ENCODE results near the gene SBNO1. TPM values are rescaled to one million over a fixed set of nuclear protein-coding genes. Genes with fewer than 3 reads are reported as not detected.
A peak's percentile ranks its signal among the peaks of the same experiment; 100 is the strongest.

SBNO1 gene
- total RNA-seq, 2 experiments from 2014 or later = 38.9 to 39.9 TPM

DNA sequence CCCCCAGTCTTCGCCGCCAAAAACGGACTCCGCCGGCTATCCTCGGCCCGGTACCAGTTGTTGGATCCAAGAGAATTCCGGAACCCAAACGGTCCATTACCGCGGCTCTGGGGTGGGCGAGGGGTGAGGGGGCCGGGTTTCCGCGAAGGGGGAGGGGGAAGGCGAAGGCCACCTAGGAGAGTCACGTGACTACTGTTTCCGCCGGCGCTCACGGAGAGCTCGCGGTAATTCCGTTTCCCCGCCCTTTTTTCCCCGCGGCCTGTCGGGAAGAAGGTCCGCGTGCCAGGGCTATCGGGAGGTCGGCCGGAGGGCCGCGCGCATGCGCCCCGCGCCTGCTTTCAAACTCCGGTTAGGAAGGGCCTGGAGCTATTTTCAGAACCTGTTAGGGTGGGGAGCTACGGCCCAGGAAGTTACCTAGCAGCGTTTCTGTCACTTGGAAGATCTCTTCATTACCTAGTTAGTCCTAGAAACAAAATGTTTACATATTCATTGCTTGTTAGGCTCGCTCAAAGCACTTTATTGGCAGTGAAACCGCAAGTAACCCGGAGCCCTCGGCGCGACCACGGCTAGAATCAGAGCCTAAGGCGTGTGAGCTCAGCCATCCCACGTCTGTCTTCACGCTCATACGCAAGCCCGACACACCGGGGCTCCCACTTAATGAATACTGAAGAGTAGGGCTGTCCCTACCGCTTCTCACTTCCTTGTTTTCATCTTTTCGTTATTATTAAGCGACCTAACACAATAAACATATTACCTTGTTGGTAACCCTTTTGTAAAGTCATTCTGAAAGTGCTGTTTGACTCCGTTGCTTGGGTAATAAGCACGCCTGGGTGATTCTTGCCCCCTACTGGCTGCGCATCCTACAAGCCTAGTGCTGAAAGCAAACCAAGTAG lies 624 bp upstream of the SBNO1 start:
- CTCF ChIA-PET = interaction anchor here (0.6 to 3.2 kb wide), 36 partner anchors 9 to 289 kb away, joined by 3 to 41 read pairs (median 4); partner anchors contain the start of genes KMT5A, MPHOSPH9, MTRFR and SNRNP35

DNA sequence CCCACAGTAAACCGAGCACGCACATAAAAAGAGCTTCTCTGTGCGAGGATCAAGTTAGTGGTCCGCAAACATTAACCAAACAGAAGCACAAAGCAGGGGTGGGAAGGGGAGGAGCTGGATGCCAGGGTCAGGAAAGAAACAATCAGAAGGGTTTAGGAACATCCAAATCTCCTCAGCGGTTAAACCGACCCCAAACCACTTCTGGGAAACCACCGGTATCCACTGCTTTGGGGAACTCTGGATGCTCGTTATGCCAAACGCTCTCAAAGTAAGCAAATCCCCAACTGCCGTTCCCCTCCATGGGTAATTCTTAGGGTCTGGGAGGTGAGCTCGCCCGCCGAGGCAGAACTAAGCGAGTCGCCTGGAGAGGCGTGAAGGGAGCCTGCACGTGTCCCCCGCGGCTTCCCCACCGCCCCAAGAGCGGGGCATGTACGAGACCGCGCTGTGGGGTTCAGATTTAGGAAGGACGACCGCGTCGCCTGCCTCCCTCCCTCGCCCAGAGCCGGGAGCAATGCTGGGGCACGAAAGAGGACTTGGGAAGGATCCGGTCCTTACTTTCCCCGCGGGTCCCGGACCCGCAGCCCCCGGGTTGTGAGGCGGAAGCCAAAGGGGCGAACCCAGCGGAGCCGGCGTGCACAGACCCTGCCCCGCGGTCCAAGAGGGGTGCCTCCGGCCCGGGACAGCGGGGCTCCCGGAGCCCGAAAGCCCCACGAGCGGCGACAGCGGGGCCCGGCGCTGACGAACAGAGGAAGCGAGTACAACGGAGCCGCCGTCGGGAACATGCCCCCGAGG lies 711 bp downstream of the SBNO1 start:
- H3K27me3 Mint-ChIP-seq (ENCODE audit: low read depth) = no peaks in the 10 kb centered on the region
- peak overlapping the region; percentile 84 for H3K27ac Mint-ChIP-seq
- peaks cover 6% of the 10 kb centered on the region for H3K36me3 Mint-ChIP-seq (ENCODE audit: low read depth)
- no peaks in the 10 kb centered on the region for H3K9me3 Mint-ChIP-seq (ENCODE audit: insufficient read depth)
- peaks cover 12% of the 10 kb centered on the region for H3K4me1 Mint-ChIP-seq (ENCODE audit: low read depth)
- POLR2A ChIA-PET = interaction anchor here (0.9 to 3.6 kb wide), 10 partner anchors 10 to 238 kb away, joined by 3 to 41 read pairs (median 5); partner anchors contain the start of genes DDX55, KMT5A and MPHOSPH9
- peak; percentile 6 for ATAC-seq
- H3K4me3 Mint-ChIP-seq = peak overlapping the region; percentile 88
- peak; percentile 47 for DNase-seq
- CTCF ChIA-PET = interaction anchor here (0.8 to 2.1 kb wide), 7 partner anchors 9 to 289 kb away, joined by 3 to 10 read pairs (median 3); partner anchors contain the start of gene SNRNP35

More for the DNA sequence above, 624 bp upstream of the SBNO1 start:
- peaks cover 6% of the 10 kb centered on the region for H3K36me3 Mint-ChIP-seq (ENCODE audit: low read depth)
- no peaks in the 10 kb centered on the region for H3K27me3 Mint-ChIP-seq (ENCODE audit: low read depth)
- H3K27ac Mint-ChIP-seq = peak overlapping the region; percentile 94
- H3K4me1 Mint-ChIP-seq (ENCODE audit: low read depth) = peaks cover 12% of the 10 kb centered on the region
- ATAC-seq (peak; percentile 77), DNase-seq (peak; percentile 99)
- peak overlapping the region; percentile 88 for H3K4me3 Mint-ChIP-seq
- H3K9me3 Mint-ChIP-seq (ENCODE audit: insufficient read depth) = no peaks in the 10 kb centered on the region
- POLR2A ChIA-PET = interaction anchor here (0.6 to 3.6 kb wide), 20 partner anchors 11 to 398 kb away, joined by 3 to 41 read pairs (median 4); partner anchors contain the start of genes DDX55, KMT5A, MPHOSPH9 and MTRFR

DNA sequence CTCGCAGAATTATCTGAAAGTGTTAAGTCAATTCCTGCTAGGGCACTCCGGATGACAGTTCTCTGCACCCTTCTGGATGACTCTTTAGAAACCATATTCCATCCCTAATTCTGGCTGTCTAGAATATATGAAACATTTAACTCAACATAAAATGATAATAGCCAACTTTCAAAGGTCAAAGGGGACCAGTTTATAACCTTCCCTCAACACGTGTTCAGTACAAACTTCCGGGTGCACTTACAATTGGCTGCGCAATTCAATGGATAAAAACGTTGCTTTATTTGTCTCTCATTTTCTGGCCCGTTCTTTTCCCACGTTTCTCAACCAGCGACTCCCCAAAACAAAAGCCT lies 1.3 kb downstream of the SBNO1 start:
- ATAC-seq = no peak
- ChIA-PET CTCF (interaction anchor here (0.8 to 1.7 kb wide), 7 partner anchors 8 to 288 kb away, joined by 3 read pairs; partner anchors contain the start of gene SNRNP35), POLR2A (interaction anchor here (0.6 to 3.6 kb wide), 9 partner anchors 11 to 131 kb away, joined by 3 to 41 read pairs (median 3); partner anchors contain the start of genes KMT5A and MPHOSPH9)
- peaks cover 6% of the 10 kb centered on the region for H3K36me3 Mint-ChIP-seq (ENCODE audit: low read depth)
- peak overlapping the region; percentile 88 for H3K4me3 Mint-ChIP-seq
- H3K27ac Mint-ChIP-seq = peak overlapping the region; percentile 84
- no peaks in the 10 kb centered on the region for H3K9me3 Mint-ChIP-seq (ENCODE audit: insufficient read depth)
- H3K27me3 Mint-ChIP-seq (ENCODE audit: low read depth) = no peaks in the 10 kb centered on the region
- DNase-seq = no peak
- peaks cover 12% of the 10 kb centered on the region for H3K4me1 Mint-ChIP-seq (ENCODE audit: low read depth)

DNA sequence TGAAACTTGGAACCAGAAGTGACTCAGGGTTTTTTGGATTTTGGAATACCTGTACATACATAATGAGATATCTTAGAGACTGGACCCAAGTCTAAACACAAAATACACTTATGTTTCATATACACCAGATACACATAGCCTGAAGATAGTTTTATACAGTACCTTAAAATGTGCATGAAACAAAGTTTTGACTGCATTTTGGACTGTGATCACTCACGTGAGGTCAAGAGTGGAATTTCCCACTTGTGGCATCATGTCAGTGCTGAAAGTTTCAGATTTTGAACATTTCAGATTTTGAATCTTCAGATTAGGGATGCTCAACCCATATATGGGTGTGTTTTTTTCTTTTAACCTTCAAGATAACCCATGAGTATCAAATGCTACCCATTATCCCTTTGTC lies 6.6 kb downstream of the SBNO1 start:
- Mint-ChIP-seq H3K4me3 (no peak overlapping the region), H3K9me3 (ENCODE audit: insufficient read depth) (no peaks in the 10 kb centered on the region)
- ATAC-seq = no peak

DNA sequence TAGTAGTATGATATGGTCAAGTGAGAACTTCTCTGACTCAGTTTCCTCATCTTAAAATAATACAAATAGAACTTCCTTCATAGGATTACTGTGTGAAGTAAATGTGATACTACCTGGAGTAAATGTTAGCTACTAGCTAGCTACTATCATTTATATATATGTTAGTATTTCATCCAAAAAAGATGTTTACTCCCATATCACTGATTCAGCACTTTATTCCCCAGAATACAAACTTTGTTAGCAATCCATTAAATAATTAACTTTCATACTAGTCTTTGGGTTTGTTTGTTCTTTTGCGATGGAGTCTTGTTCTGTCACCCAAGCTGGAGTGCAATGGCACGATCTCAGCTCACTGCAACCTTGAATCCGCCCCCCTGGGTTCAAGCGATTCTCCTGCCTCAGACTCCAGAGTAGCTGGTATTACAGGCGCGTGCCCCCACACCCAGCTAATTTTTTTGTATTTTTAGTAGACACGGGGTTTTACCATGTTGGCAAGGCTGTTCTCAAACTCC lies 8.4 kb downstream of the SBNO1 start:
- ChIA-PET POLR2A (interaction anchor here (0.7 kb wide), 1 partner anchor 11 kb away, joined by 3 read pairs; no protein-coding TSS in a partner anchor), CTCF (interaction anchor here (1.9 kb wide), 1 partner anchor 9 kb away, joined by 6 read pairs; no protein-coding TSS in a partner anchor)
- ATAC-seq (no peak), DNase-seq (no peak)
- peaks cover 44% of the 10 kb centered on the region for H3K4me1 Mint-ChIP-seq (ENCODE audit: low read depth)
- H3K27me3 Mint-ChIP-seq (ENCODE audit: low read depth) = no peaks in the 10 kb centered on the region
- no peak overlapping the region for H3K27ac Mint-ChIP-seq
- H3K4me3 Mint-ChIP-seq = no peak overlapping the region
- H3K36me3 Mint-ChIP-seq (ENCODE audit: low read depth) = peaks cover 30% of the 10 kb centered on the region
- no peaks in the 10 kb centered on the region for H3K9me3 Mint-ChIP-seq (ENCODE audit: insufficient read depth)

More for the DNA sequence above, 6.6 kb downstream of the SBNO1 start:
- H3K27me3 Mint-ChIP-seq (ENCODE audit: low read depth) = no peaks in the 10 kb centered on the region
- H3K36me3 Mint-ChIP-seq (ENCODE audit: low read depth) = peaks cover 20% of the 10 kb centered on the region
- peaks cover 34% of the 10 kb centered on the region for H3K4me1 Mint-ChIP-seq (ENCODE audit: low read depth)
- DNase-seq = no peak
- ChIA-PET POLR2A (no interaction called here), CTCF (no interaction called here)
- H3K27ac Mint-ChIP-seq = no peak overlapping the region

DNA sequence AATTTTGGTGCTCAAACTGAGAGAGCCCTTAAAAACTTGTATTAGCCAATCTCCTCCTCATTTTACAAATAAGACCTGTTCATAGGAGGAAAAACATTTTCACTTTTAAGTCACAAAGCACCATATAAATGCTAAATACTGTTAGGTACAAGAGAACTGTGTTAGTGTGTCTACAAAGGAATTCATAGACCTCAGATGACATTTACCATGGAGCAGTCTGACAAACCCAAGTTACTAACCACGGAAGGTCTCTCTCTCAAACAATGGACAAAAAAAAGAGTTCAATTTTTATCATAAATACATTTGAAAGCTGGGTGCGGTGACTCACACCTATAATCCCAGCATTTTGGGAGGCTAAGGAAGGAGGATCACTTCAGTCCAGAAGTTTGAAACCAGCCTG lies 10.0 kb downstream of the SBNO1 start:
- Mint-ChIP-seq H3K4me1 (ENCODE audit: low read depth) (peaks cover 46% of the 10 kb centered on the region), H3K36me3 (ENCODE audit: low read depth) (peaks cover 30% of the 10 kb centered on the region), H3K9me3 (ENCODE audit: insufficient read depth) (no peaks in the 10 kb centered on the region), H3K4me3 (no peak overlapping the region), H3K27me3 (ENCODE audit: low read depth) (no peaks in the 10 kb centered on the region), H3K27ac (peak overlapping the region; percentile 11)
- ATAC-seq = no peak
- no peak for DNase-seq
- ChIA-PET CTCF (interaction anchor here (1.0 to 1.5 kb wide), 2 partner anchors 9 to 11 kb away, joined by 3 to 4 read pairs; no protein-coding TSS in a partner anchor), POLR2A (interaction anchor here (2.0 kb wide), 1 partner anchor 10 kb away, joined by 10 read pairs; the partner anchor contains the start of gene SBNO1)

DNA sequence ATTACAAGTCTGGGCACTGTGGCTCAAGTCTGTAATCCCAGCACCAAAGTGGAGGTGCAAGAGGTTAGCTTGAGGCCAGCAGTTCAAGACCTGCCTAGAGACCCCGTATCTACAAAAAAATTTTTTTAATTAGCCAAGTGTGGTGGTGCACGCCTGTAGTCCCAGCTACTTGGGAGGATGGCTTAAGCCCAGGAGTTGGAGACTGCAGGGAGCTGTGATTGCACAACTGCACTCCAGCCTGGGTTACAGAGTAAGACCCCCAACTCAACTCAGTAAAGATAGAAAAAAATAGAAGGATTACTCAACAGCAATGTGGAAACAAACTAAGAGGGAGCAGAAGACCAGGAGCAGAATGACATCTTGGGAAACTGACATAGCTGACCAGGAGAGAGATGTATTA lies 13.3 kb downstream of the SBNO1 start:
- Mint-ChIP-seq H3K4me1 (ENCODE audit: low read depth) (peaks cover 38% of the 10 kb centered on the region), H3K36me3 (ENCODE audit: low read depth) (peaks cover 38% of the 10 kb centered on the region), H3K4me3 (no peak overlapping the region), H3K9me3 (ENCODE audit: insufficient read depth) (no peaks in the 10 kb centered on the region), H3K27me3 (ENCODE audit: low read depth) (no peaks in the 10 kb centered on the region), H3K27ac (no peak overlapping the region)
- no peak for DNase-seq
- no peak for ATAC-seq
- ChIA-PET CTCF (interaction anchor here (1.1 to 1.7 kb wide), 3 partner anchors 11 to 267 kb away, joined by 3 to 9 read pairs (median 3); partner anchors contain the start of gene SBNO1), POLR2A (interaction anchor here (1.0 to 2.1 kb wide), 2 partner anchors 13 to 14 kb away, joined by 5 read pairs; no protein-coding TSS in a partner anchor)

DNA sequence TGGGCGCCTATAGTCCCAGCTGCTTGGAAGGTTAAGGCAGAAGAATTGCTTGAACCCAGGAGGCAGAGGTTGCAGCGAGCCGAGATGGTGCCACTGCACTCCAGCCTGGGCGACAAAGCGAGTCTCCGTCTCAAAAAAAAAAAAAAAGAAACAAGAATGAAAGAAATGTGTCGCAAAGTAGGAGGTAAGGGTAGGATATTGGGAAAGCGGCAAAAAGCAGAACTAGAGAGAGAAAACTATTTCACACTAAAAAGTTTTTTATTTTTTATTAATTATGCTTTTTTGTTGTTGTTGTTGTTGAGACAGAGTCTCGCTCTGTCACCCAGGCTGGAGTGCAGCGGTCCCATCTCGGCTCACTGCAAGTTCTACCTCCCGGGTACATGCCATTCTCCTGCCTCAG lies 17.7 kb downstream of the SBNO1 start:
- ChIA-PET CTCF (no interaction called here), POLR2A (no interaction called here)
- no peak overlapping the region for H3K4me3 Mint-ChIP-seq
- no peak for ATAC-seq
- no peak overlapping the region for H3K27ac Mint-ChIP-seq
- peaks cover 44% of the 10 kb centered on the region for H3K36me3 Mint-ChIP-seq (ENCODE audit: low read depth)
- peaks cover 7% of the 10 kb centered on the region for H3K4me1 Mint-ChIP-seq (ENCODE audit: low read depth)
- DNase-seq = no peak
- H3K27me3 Mint-ChIP-seq (ENCODE audit: low read depth) = no peaks in the 10 kb centered on the region
- no peaks in the 10 kb centered on the region for H3K9me3 Mint-ChIP-seq (ENCODE audit: insufficient read depth)

DNA sequence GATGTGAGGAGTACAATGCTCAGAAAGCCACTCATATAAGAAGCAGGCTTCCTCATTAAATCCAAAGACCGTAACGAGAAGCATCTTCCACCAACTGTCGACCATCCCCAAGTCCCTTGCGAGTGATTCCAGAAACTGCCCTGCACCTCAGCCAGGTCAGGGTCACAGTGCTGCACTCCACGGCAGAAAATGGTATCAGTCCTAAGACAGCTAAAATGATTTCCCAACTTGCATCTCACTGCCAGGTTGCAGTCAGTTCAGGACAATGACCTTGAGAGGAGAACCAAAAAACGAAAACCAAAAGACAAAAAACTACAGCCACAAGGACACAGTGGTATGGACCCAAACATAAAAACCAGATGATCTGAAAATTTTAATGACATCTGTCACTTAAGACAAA lies 20.6 kb downstream of the SBNO1 start:
- peaks cover 48% of the 10 kb centered on the region for H3K36me3 Mint-ChIP-seq (ENCODE audit: low read depth)
- H3K9me3 Mint-ChIP-seq (ENCODE audit: insufficient read depth) = no peaks in the 10 kb centered on the region
- no peak for DNase-seq
- H3K27me3 Mint-ChIP-seq (ENCODE audit: low read depth) = no peaks in the 10 kb centered on the region
- no peak for ATAC-seq
- H3K4me3 Mint-ChIP-seq = no peak overlapping the region
- POLR2A ChIA-PET = no interaction called here
- H3K27ac Mint-ChIP-seq = no peak overlapping the region
- H3K4me1 Mint-ChIP-seq (ENCODE audit: low read depth) = peaks cover 2% of the 10 kb centered on the region
- CTCF ChIA-PET = interaction anchor here (0.9 to 1.1 kb wide), 2 partner anchors 61 to 106 kb away, joined by 3 read pairs; no protein-coding TSS in a partner anchor

DNA sequence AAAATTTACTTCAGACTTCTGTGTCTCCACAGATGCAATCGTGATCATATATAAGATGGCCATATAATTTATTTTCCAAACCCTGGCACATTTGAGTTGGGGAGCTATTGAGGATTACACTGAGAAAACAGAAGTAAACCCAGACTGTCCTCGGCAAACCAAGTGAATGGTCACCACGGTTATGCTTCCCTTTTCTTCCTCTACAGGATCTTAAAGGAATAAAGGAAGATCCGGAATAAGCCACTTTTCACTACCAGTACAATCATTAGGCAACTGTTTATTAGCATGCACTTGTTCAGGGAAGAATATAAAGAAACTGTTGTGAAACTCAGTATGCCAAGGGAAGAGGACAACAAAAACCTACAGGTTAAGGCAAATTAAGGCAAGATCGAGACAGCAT lies 27.6 kb downstream of the SBNO1 start:
- Mint-ChIP-seq H3K27me3 (ENCODE audit: low read depth) (no peaks in the 10 kb centered on the region), H3K4me3 (no peak overlapping the region), H3K4me1 (ENCODE audit: low read depth) (peaks cover 2% of the 10 kb centered on the region), H3K27ac (no peak overlapping the region), H3K9me3 (ENCODE audit: insufficient read depth) (no peaks in the 10 kb centered on the region), H3K36me3 (ENCODE audit: low read depth) (peaks cover 44% of the 10 kb centered on the region)
- ChIA-PET CTCF (no interaction called here), POLR2A (no interaction called here)
- ATAC-seq (no peak), DNase-seq (no peak)

DNA sequence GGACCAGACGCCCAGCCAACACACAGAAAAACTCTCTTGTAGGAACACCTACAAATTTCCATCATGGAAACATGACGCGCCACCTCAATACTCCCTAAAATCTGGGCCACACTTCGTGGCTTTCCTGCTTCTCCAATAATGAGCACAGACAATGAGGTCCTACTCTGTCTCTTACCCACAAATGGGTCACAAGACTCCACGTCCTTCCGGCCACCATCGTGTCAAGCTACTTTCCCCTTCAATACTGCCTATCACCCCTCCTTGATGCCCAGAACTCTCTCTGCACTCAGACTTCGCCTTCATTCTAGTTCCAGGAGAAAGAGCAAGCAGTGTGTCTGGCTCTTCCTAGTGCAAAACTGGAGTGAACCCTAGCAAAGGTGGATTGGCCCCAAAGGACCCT lies 28.1 kb downstream of the SBNO1 start:
- ChIA-PET POLR2A (no interaction called here), CTCF (no interaction called here)
- H3K27ac Mint-ChIP-seq = no peak overlapping the region
- peaks cover 2% of the 10 kb centered on the region for H3K4me1 Mint-ChIP-seq (ENCODE audit: low read depth)
- no peaks in the 10 kb centered on the region for H3K27me3 Mint-ChIP-seq (ENCODE audit: low read depth)
- DNase-seq (no peak), ATAC-seq (no peak)
- H3K9me3 Mint-ChIP-seq (ENCODE audit: insufficient read depth) = no peaks in the 10 kb centered on the region
- no peak overlapping the region for H3K4me3 Mint-ChIP-seq
- H3K36me3 Mint-ChIP-seq (ENCODE audit: low read depth) = peaks cover 46% of the 10 kb centered on the region
